ENCODE results near the gene PLCB1. TPM values are rescaled to one million over a fixed set of nuclear protein-coding genes. Genes with fewer than 3 reads are reported as not detected.
A peak's percentile ranks its signal among the peaks of the same experiment; 100 is the strongest.

The PLCB1 gene
- total RNA-seq, 1 donor from 2014 or later, result 37.4 TPM

DNA sequence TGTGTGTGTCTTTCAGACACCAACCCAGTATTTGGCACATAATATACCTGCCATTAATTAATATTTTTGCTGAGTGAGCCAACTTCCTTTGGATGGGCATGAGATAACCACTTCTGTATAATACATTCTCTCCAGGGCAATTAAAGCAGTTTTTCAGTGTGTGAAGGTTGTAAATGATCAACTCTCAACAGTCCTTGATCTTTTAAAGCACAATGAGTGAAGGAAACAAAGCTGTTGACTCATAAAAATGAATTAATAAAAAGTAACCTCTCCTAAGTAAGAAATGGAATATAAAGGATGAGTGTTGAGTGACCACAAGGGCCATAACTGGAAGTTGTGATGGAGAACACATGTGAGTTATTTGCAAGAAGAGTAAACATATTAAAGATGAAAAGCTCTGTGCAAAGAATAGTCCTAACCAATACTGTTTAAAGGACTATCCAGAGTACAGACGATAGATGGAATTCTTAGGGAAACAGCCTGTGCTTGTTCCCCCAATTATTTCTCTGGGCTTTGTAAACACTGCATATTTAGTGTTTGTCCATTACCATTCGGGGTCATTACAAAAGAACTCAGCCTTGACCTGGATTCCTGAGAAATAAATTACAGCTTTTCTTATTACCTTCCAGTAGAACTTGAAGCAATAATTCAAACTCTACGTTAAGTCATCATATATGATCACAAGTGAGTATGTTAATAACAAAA is 446.2 kb downstream of the PLCB1 start:
- Mint-ChIP-seq H3K27me3 (ENCODE audit: unreplicated experiment) (no peaks in the 10 kb centered on the region), H3K4me1 (ENCODE audit: low read depth, unreplicated experiment) (no peaks in the 10 kb centered on the region), H3K27ac (ENCODE audit: unreplicated experiment) (no peak overlapping the region), H3K9me3 (ENCODE audit: unreplicated experiment) (peaks cover 2% of the 10 kb centered on the region), H3K36me3 (ENCODE audit: unreplicated experiment) (no peaks in the 10 kb centered on the region), H3K4me3 (ENCODE audit: unreplicated experiment) (no peak overlapping the region)
- TF ChIP-seq, protein P1, sequence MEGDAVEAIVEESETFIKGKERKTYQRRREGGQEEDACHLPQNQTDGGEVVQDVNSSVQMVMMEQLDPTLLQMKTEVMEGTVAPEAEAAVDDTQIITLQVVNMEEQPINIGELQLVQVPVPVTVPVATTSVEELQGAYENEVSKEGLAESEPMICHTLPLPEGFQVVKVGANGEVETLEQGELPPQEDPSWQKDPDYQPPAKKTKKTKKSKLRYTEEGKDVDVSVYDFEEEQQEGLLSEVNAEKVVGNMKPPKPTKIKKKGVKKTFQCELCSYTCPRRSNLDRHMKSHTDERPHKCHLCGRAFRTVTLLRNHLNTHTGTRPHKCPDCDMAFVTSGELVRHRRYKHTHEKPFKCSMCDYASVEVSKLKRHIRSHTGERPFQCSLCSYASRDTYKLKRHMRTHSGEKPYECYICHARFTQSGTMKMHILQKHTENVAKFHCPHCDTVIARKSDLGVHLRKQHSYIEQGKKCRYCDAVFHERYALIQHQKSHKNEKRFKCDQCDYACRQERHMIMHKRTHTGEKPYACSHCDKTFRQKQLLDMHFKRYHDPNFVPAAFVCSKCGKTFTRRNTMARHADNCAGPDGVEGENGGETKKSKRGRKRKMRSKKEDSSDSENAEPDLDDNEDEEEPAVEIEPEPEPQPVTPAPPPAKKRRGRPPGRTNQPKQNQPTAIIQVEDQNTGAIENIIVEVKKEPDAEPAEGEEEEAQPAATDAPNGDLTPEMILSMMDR (IDR thresholded peaks at IDR 0.05; ENCODE audit: partially characterized antibody, unreplicated experiment), result no peak
- no peak for DNase-seq

DNA sequence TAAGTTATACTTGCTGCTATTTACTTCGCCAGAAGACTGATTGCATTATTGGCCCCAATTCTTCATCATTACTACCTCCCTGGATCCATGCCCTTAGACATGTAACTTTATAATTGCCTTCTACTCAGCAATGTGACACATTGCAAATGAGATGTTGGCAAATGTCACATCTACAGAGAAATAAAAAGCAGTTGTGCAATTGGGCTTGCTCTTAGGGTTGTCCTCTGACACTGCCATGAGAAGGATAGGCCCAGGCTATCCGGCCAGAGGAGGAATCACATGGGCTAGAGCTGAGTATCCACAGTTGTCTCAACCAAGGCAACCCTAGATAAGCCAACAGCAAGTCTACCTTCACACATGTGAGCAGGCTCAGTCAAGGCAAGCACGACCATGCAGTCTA is 447.0 kb downstream of the PLCB1 start:
- Mint-ChIP-seq H3K9me3 (ENCODE audit: unreplicated experiment) (peaks cover 2% of the 10 kb centered on the region), H3K4me1 (ENCODE audit: low read depth, unreplicated experiment) (no peaks in the 10 kb centered on the region), H3K27me3 (ENCODE audit: unreplicated experiment) (no peaks in the 10 kb centered on the region), H3K4me3 (ENCODE audit: unreplicated experiment) (no peak overlapping the region), H3K36me3 (ENCODE audit: unreplicated experiment) (no peaks in the 10 kb centered on the region), H3K27ac (ENCODE audit: unreplicated experiment) (no peak overlapping the region)
- DNase-seq, result no peak
- TF ChIP-seq, protein P1 (IDR thresholded peaks at IDR 0.05; ENCODE audit: partially characterized antibody, unreplicated experiment), result no peak

DNA sequence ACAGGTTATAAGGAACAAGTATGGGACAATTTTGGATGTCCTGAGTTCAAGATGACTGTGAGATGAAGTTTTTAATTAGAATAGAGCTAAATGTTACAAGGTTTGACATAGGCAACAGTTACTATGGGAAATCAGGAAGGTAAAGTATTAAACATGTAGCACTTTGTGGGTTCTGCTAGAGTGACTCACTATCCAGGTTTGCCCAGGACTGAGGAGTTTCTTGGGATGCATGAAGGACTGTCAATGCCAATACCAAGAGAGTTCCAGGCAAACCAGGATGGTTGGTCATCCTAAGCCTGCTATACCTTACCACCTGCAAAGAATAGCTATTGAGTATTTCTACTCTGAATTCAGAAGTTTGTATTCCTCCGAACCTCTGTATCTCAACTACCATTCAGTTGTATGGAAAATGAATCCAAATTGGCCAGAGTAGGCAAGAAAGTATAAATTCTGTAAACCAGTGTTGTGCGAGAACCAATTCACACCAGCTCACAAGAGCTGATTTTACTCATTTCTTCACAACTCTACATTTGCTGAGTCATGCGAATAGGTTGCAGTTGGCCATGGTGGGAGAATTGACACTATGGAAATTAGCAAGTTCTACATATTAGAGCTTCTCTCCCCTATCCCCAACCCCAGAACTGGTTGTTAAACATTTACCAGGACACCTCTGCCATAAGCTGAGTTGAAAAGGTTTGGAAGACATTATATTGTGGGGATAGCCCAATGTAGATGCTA is 449.5 kb downstream of the PLCB1 start:
- Mint-ChIP-seq H3K27me3 (ENCODE audit: unreplicated experiment) (peaks cover 2% of the 10 kb centered on the region), H3K4me3 (ENCODE audit: unreplicated experiment) (no peak overlapping the region), H3K36me3 (ENCODE audit: unreplicated experiment) (no peaks in the 10 kb centered on the region), H3K9me3 (ENCODE audit: unreplicated experiment) (peaks cover 2% of the 10 kb centered on the region), H3K27ac (ENCODE audit: unreplicated experiment) (no peak overlapping the region), H3K4me1 (ENCODE audit: low read depth, unreplicated experiment) (no peaks in the 10 kb centered on the region)
- TF ChIP-seq, protein P1 (IDR thresholded peaks at IDR 0.05; ENCODE audit: partially characterized antibody, unreplicated experiment), result no peak
- DNase-seq, result no peak

DNA sequence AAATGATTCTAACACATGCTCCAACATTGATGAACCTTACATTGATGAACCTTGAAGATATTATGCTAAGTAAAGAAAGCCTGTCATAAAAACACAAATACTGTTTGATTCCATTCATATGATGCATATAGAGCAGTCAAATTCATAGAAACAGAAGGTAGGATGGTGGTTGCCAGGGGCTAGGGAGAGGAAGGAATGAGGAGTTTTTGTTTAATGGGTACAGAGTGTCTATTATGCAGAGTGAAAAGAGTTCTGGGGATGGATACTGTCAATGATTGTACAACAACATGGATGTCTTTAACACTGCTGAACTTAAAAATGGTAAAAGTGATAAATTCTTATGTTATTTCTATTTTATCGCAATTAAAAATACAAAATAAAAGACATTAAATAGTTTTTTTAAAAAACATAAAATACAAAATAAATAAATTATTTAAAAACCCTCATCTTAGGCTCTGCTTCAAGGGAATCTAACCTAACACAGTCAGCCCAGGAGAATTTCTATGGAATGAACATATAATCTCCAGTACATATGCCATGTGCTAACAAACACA is 451.0 kb downstream of the PLCB1 start:
- Mint-ChIP-seq H3K4me3 (ENCODE audit: unreplicated experiment) (no peak overlapping the region), H3K27ac (ENCODE audit: unreplicated experiment) (peak overlapping the region; percentile 3), H3K27me3 (ENCODE audit: unreplicated experiment) (peaks cover 2% of the 10 kb centered on the region), H3K4me1 (ENCODE audit: low read depth, unreplicated experiment) (no peaks in the 10 kb centered on the region), H3K9me3 (ENCODE audit: unreplicated experiment) (peaks cover 2% of the 10 kb centered on the region), H3K36me3 (ENCODE audit: unreplicated experiment) (no peaks in the 10 kb centered on the region)
- no peak for DNase-seq
- TF ChIP-seq, protein P1 (IDR thresholded peaks at IDR 0.05; ENCODE audit: partially characterized antibody, unreplicated experiment), result no peak
